HCT116 (cell line): ENCODE measurements around the gene LDB2. TPM values are rescaled to one million over a fixed set of nuclear protein-coding genes. Genes with fewer than 3 reads are reported as not detected.

Experiments
- ATAC-seq: fragments of 200-7000 bp; cut with Tn5 transposase; 2 replicates; pipeline ENCODE4 v1.9.1; 2020; ENCODE audit warnings: mild to moderate bottlenecking, moderate library complexity
- BruUV-seq: library from RNA; stranded (reverse); fragments of 400-500 nt; replicated peaks from 2 replicates; lab custom pipeline; 2021; lab: Mats Ljungman, UMichigan
- CTCF ChIA-PET: fragments of 300-600 bp; sonication (Branson Sonifier 250); formaldehyde crosslinking; loops from one replicate; lab custom pipeline; 2021; ENCODE audit warnings: antibody characterized with exemption; lab: Charles Lee
- POLR2A ChIA-PET: fragments of 300-600, 350-600 bp; sonication (Branson Sonifier 250); formaldehyde crosslinking; loops from one replicate; lab custom pipeline; 2021; ENCODE audit warnings: antibody characterized with exemption; lab: Charles Lee
- RAD21 ChIA-PET, 2 experiments: fragments of 300-600 bp; sonication (Branson Sonifier 250); formaldehyde crosslinking; loops; one replicate each; lab custom pipeline; 2023; ENCODE audit warnings: low total read pairs in 2 of 2; ENCODE audit not compliant: uncharacterized antibody in 2 of 2, unreplicated experiment in 2 of 2, low non-redundant PET in 1 of 2; lab: Charles Lee
- DNase-seq: peaks from one replicate; pipeline ENCODE4 v3.0.0-alpha.2; 2010; ENCODE audit warnings: low read depth, low spot score
- H2AFZ ChIP-seq: fragments of 200-600 bp; shearing (Covaris generic), sonication (generic); 2 replicates; pipeline ENCODE4 v1.6.1; 2017; ENCODE audit warnings: low read depth, mixed run types, mixed read lengths, antibody characterized with exemption, low read length; ENCODE audit not compliant: poor library complexity, severe bottlenecking
- H3K27ac ChIP-seq: 2 replicates; pipeline ENCODE4 v1.5.1; 2012; ENCODE audit warnings: low read depth, low read length
- H3K27me3 ChIP-seq: fragments of 200-600 bp; sonication (generic); 2 replicates; pipeline ENCODE4 v1.6.1; 2016; ENCODE audit warnings: mixed run types, low read length, mixed read lengths; ENCODE audit not compliant: insufficient read depth
- H3K36me3 ChIP-seq, 2 experiments: fragments of 200-500 bp in 1 of 2; fragments of 200-600 bp in 1 of 2; sonication (Bioruptor generic) in 1 of 2; sonication (generic) in 1 of 2; 2 replicates each; pipeline versions ENCODE4 v1.5.1 to v1.6.1; 2014 to 2016; ENCODE audit warnings: low read length in 2 of 2, inconsistent platforms in 1 of 2, mixed read lengths in 1 of 2, mixed run types in 1 of 2; ENCODE audit not compliant: insufficient read depth in 2 of 2, control insufficient read depth in 1 of 2
- H3K4me1 ChIP-seq, 2 experiments: fragments of 200-600 bp in 1 of 2; sonication (generic) in 1 of 2; 2 replicates each; pipeline versions ENCODE4 v1.5.1 to v1.6.1; 2012 to 2017; ENCODE audit warnings: low read length in 2 of 2, inconsistent platforms in 1 of 2, mild to moderate bottlenecking in 1 of 2, mixed read lengths in 1 of 2, mixed run types in 1 of 2, moderate library complexity in 1 of 2; ENCODE audit not compliant: insufficient read depth in 2 of 2, control insufficient read depth in 1 of 2
- H3K4me2 ChIP-seq: fragments of 200-600 bp; sonication (generic); 2 replicates; pipeline ENCODE4 v1.6.1; 2017; ENCODE audit warnings: mixed run types, low read length, mixed read lengths
- H3K4me3 ChIP-seq, 2 experiments: fragments of 200-600 bp in 1 of 2; sonication (generic) in 1 of 2; replicated peaks in 1 of 2; 2 replicates each; pipeline ENCODE4 v1.5.1; 2011 to 2016; ENCODE audit warnings: low read length in 2 of 2, control low read depth in 1 of 2, low read depth in 1 of 2, mild to moderate bottlenecking in 1 of 2, mixed read lengths in 1 of 2, mixed run types in 1 of 2
- H3K79me2 ChIP-seq: fragments of 200-600 bp; sonication (generic); 2 replicates; pipeline ENCODE4 v1.6.1; 2017; ENCODE audit warnings: mild to moderate bottlenecking, mixed run types, low read length, moderate library complexity, mixed read lengths; ENCODE audit not compliant: insufficient read depth
- H3K9ac ChIP-seq: fragments of 200-600 bp; sonication (generic); 2 replicates; pipeline ENCODE4 v1.6.1; 2016; ENCODE audit warnings: low read length, mixed read lengths
- H3K9me2 ChIP-seq: fragments of 200-600 bp; sonication (generic), shearing (Covaris generic); 2 replicates; pipeline ENCODE4 v1.6.1; 2017; ENCODE audit warnings: mixed run types, mild to moderate bottlenecking, moderate library complexity; ENCODE audit not compliant: insufficient read depth
- H3K9me3 ChIP-seq, 2 experiments: fragments of 200-500 bp in 1 of 2; fragments of 200-600 bp in 1 of 2; sonication (Bioruptor generic) in 1 of 2; sonication (generic) in 1 of 2; 2 replicates each; pipeline ENCODE4 v1.6.1; 2014 to 2017; ENCODE audit warnings: low read length in 2 of 2, mixed read lengths in 2 of 2, inconsistent platforms in 1 of 2, low read depth in 1 of 2, mild to moderate bottlenecking in 1 of 2, mixed run types in 1 of 2, moderate library complexity in 1 of 2; ENCODE audit not compliant: control insufficient read depth in 1 of 2, insufficient read depth in 1 of 2
- H4K20me1 ChIP-seq: fragments of 200-600 bp; sonication (generic), shearing (Covaris generic); 2 replicates; pipeline ENCODE4 v1.6.1; 2017; ENCODE audit warnings: mixed run types, mild to moderate bottlenecking, moderate library complexity; ENCODE audit not compliant: insufficient read depth
- CEBPB ChIP-seq: IDR thresholded peaks from 2 replicates; pipeline ENCODE4 v1.6.1; 2012; ENCODE audit warnings: low read depth
- CTCF ChIP-seq, 3 experiments: fragments of 200-600 bp in 1 of 3; sonication (generic) in 1 of 3; IDR thresholded peaks in 2 of 3; conservative IDR thresholded peaks in 1 of 3; 2 replicates each; pipeline ENCODE4 v1.5.1; 2012 to 2017; ENCODE audit warnings: low read depth in 2 of 3, low read length in 2 of 3, antibody characterized with exemption in 1 of 3, borderline replicate concordance in 1 of 3, control low read depth in 1 of 3, mild to moderate bottlenecking in 1 of 3, mixed read lengths in 1 of 3, mixed run types in 1 of 3, moderate library complexity in 1 of 3; ENCODE audit not compliant: insufficient read depth in 1 of 3
- EGR1 ChIP-seq: IDR thresholded peaks from 2 replicates; pipeline ENCODE4 v1.6.1; 2012; ENCODE audit warnings: low read depth
- ELF1 ChIP-seq: IDR thresholded peaks from 2 replicates; pipeline ENCODE4 v1.6.1; 2012; ENCODE audit warnings: low read depth, borderline replicate concordance
- EZH2phosphoT487 ChIP-seq: fragments of 200-600 bp; IDR thresholded peaks from 2 replicates; pipeline ENCODE4 v1.6.1; 2018; ENCODE audit warnings: antibody characterized with exemption, borderline replicate concordance
- FOSL1 ChIP-seq: IDR thresholded peaks from 2 replicates; pipeline ENCODE4 v1.6.1; 2012; ENCODE audit warnings: low read depth
- JUND ChIP-seq: IDR thresholded peaks from 2 replicates; pipeline ENCODE4 v1.6.1; 2012
- MAX ChIP-seq: IDR thresholded peaks from 2 replicates; pipeline ENCODE4 v1.6.1; 2012
- POLR2A ChIP-seq: IDR thresholded peaks from 2 replicates; pipeline ENCODE4 v1.7.0; 2011; ENCODE audit warnings: borderline replicate concordance; ENCODE audit not compliant: insufficient read depth, insufficient read length; ENCODE audit errors: extremely low read depth
- POLR2AphosphoS5 ChIP-seq: IDR thresholded peaks from 2 replicates; pipeline ENCODE4 v1.6.1; 2011; ENCODE audit warnings: mild to moderate bottlenecking, low read depth, low read length, moderate library complexity
- RAD21 ChIP-seq: IDR thresholded peaks from 2 replicates; pipeline ENCODE4 v1.6.1; 2012; ENCODE audit warnings: low read depth, mild to moderate bottlenecking
- REST ChIP-seq: IDR thresholded peaks from 2 replicates; pipeline ENCODE4 v1.6.1; 2012; ENCODE audit warnings: low read depth
- SIN3A ChIP-seq: IDR thresholded peaks from 2 replicates; pipeline ENCODE4 v1.6.1; 2012; ENCODE audit warnings: low read depth
- SP1 ChIP-seq: IDR thresholded peaks from 2 replicates; pipeline ENCODE4 v1.6.1; 2012; ENCODE audit warnings: low read depth
- SRF ChIP-seq: IDR thresholded peaks from 2 replicates; pipeline ENCODE4 v1.6.1; 2012; ENCODE audit warnings: low read depth
- YY1 ChIP-seq: IDR thresholded peaks from 2 replicates; pipeline ENCODE4 v1.6.1; 2011; ENCODE audit warnings: low read length, low read depth, moderate library complexity, mild to moderate bottlenecking; ENCODE audit not compliant: insufficient replicate concordance; ENCODE audit errors: extremely low read depth
- ZBTB33 ChIP-seq: IDR thresholded peaks from 2 replicates; pipeline ENCODE4 v1.6.1; 2011; ENCODE audit warnings: mild to moderate bottlenecking, low read length, moderate library complexity; ENCODE audit not compliant: insufficient replicate concordance; ENCODE audit errors: extremely low read depth
- ZFX ChIP-seq: fragments of 450-650 bp; IDR thresholded peaks from 2 replicates; pipeline ENCODE4 v1.6.1; 2017
- ZNF274 ChIP-seq: fragments of 200-500 bp; sonication (Bioruptor generic); IDR thresholded peaks from 2 replicates; pipeline ENCODE4 v1.6.1; 2014; ENCODE audit warnings: mild to moderate bottlenecking, low read depth, low read length, inconsistent platforms
- intact Hi-C: fragments of 100-400 bp; cut with micrococcal nuclease; formaldehyde crosslinking; loops from 2 replicates; pipeline ENCODE4 v1.10.0; 2022
- total RNA-seq: library from RNA; stranded (reverse); gene quantifications from one replicate; pipeline ENCODE4 v1.2.1, GENCODE V29; 2021; ENCODE audit not compliant: unreplicated experiment

The LDB2 gene
- total RNA-seq, 1 experiment from 2014 or later: 0.12 TPM

- BruUV-seq: no TSS peak
- Histone ChIP-seq H3K27me3 (peaks cover 10% of the 10 kb centered on the region; the same call in 1 of the 2 replicates), H3K4me2 (no peak overlapping the region), H3K79me2 (no peaks in the 10 kb centered on the region), H3K27ac (no peak overlapping the region), H3K36me3 (no peaks in the 10 kb centered on the region), H4K20me1 (no peaks in the 10 kb centered on the region), H3K4me1 (no peaks in the 10 kb centered on the region), H3K4me3 (no peak overlapping the region), H2AFZ (no peak overlapping the region), H3K9ac (no peak overlapping the region), H3K9me2 (no peaks in the 10 kb centered on the region), H3K9me3 (no peaks in the 10 kb centered on the region)
- ChIA-PET POLR2A (no interaction called here), CTCF (no interaction called here), RAD21 (no interaction called here)
- intact Hi-C loops: no loop called here
- no peak for DNase-seq
- ATAC-seq: no peak
- TF ChIP-seq POLR2AphosphoS5 (no peak), YY1 (no peak), POLR2A (no peak), ZBTB33 (no peak), ELF1 (no peak), EZH2phosphoT487 (no peak), SP1 (no peak), SRF (no peak), RAD21 (no peak), ZFX (no peak), CTCF (IDR thresholded peaks at IDR 0.05 in 2 of 3, conservative IDR thresholded peaks at IDR 0.05 in 1 of 3; ENCODE audit: borderline replicate concordance in 1 of 3, insufficient read depth in 1 of 3, low read depth in 2 of 3, low read length in 2 of 3) (no peak), CEBPB (no peak), EGR1 (no peak), JUND (no peak), REST (no peak), FOSL1 (no peak), ZNF274 (no peak), SIN3A (no peak), MAX (no peak)
Observed at GRCh38 chr4:16594128-16594527, 304.3 kb downstream of the LDB2 start.
